Coronary artery (tissue), 2 donors: Measurements from ENCODE around the gene MTMR3.

Experiments
- DNase-seq: peaks from one replicate; pipeline ENCODE4 v3.0.0-alpha.2; 2017; ENCODE audit warnings: low spot score
- H3K27ac ChIP-seq, 2 donors: fragments of 200-600 bp; sonication (generic); one replicate each; pipeline ENCODE4 v1.5.1; 2016 to 2019
- H3K4me3 ChIP-seq: fragments of 200-600 bp; sonication (generic); 2 replicates; pipeline ENCODE4 v1.5.1; 2016; ENCODE audit warnings: mild to moderate bottlenecking, moderate library complexity
- CTCF ChIP-seq: fragments of 200-600 bp; sonication (generic); IDR thresholded peaks from one replicate; pipeline ENCODE4 v1.5.1; 2019; ENCODE audit warnings: antibody characterized with exemption

MTMR3 gene

GRCh38 chr22:30028731-30029130 lies 145.8 kb downstream of the MTMR3 start:
- Histone ChIP-seq H3K4me3 (no peak overlapping the region), H3K27ac (no peak overlapping the region)
- TF ChIP-seq CTCF: no peak
- no peak for DNase-seq

- H3K27ac ChIP-seq: no peak overlapping the region
Observed at GRCh38 chr22:30029512-30029911, 146.5 kb downstream of the MTMR3 start.

GRCh38 chr22:30030329-30030728 lies 147.4 kb downstream of the MTMR3 start:
- DNase-seq: no peak
- Histone ChIP-seq H3K27ac (no peak overlapping the region), H3K4me3 (no peak overlapping the region)
- TF ChIP-seq CTCF: no peak

More at GRCh38 chr22:30029512-30029911, 146.5 kb downstream of the MTMR3 start:
- no peak for TF ChIP-seq CTCF
- no peak for DNase-seq
- H3K4me3 ChIP-seq: no peak overlapping the region

- DNase-seq: no peak
- H3K4me3 ChIP-seq: no peak overlapping the region
- TF ChIP-seq CTCF: no peak
- no peak overlapping the region for H3K27ac ChIP-seq
Observed at GRCh38 chr22:30031328-30031727, 148.4 kb downstream of the MTMR3 start.

- no peak for TF ChIP-seq CTCF
- no peak overlapping the region for H3K4me3 ChIP-seq
- DNase-seq: no peak
- H3K27ac ChIP-seq: no peak overlapping the region
Observed at GRCh38 chr22:30031764-30032455, 148.9 kb downstream of the MTMR3 start.

- Histone ChIP-seq H3K4me3 (no peak overlapping the region), H3K27ac (no peak overlapping the region)
- no peak for DNase-seq
- no peak for TF ChIP-seq CTCF
Observed at GRCh38 chr22:30033137-30033536, 150.2 kb downstream of the MTMR3 start.

- no peak for DNase-seq
- Histone ChIP-seq H3K27ac (no peak overlapping the region), H3K4me3 (no peak overlapping the region)
- TF ChIP-seq CTCF: no peak
Observed at GRCh38 chr22:30033901-30034300, 150.9 kb downstream of the MTMR3 start.
